ENCODE data around the gene EARS2.

The EARS2 gene

DNA sequence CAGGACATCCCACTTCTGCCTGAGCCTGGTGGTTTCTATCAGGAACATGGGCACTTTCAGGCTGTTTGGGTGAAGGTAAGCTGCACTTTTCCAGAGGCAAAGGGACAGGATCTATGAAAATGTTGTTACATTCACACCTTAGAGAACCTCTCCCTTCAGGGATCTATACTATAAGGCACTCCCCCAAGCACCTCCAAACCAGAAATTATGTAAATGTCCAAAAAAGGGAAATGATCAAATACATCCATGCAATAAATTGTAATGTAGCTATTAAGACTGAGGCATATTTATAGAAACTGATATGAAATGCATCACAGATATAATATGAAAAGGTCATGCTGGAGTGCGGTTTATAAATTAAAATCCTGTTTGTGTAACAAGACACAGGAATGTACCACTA is 80.9 kb downstream of the EARS2 start:
- no peak overlapping the region for H3K27ac ChIP-seq
- TF ChIP-seq, protein P1, sequence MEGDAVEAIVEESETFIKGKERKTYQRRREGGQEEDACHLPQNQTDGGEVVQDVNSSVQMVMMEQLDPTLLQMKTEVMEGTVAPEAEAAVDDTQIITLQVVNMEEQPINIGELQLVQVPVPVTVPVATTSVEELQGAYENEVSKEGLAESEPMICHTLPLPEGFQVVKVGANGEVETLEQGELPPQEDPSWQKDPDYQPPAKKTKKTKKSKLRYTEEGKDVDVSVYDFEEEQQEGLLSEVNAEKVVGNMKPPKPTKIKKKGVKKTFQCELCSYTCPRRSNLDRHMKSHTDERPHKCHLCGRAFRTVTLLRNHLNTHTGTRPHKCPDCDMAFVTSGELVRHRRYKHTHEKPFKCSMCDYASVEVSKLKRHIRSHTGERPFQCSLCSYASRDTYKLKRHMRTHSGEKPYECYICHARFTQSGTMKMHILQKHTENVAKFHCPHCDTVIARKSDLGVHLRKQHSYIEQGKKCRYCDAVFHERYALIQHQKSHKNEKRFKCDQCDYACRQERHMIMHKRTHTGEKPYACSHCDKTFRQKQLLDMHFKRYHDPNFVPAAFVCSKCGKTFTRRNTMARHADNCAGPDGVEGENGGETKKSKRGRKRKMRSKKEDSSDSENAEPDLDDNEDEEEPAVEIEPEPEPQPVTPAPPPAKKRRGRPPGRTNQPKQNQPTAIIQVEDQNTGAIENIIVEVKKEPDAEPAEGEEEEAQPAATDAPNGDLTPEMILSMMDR (IDR thresholded peaks at IDR 0.05) = no peak
- TF ChIP-seq ZFX (IDR thresholded peaks at IDR 0.05; ENCODE audit: borderline replicate concordance) = no peak

All from 22Rv1 (cell line).